Muscle layer of colon (tissue), 2 donors: ENCODE results near the gene TELO2.

Experiments used
- H3K27ac ChIP-seq: one replicate; pipeline ENCODE4 v1.7.0; 2013; ENCODE audit warnings: low read depth, mild to moderate bottlenecking, low read length, moderate library complexity
- H3K27me3 ChIP-seq, 2 donors: one replicate each; pipeline ENCODE4 v1.7.0; 2013; ENCODE audit warnings: low read length in 2 of 2, mild to moderate bottlenecking in 2 of 2; ENCODE audit not compliant: insufficient read depth in 2 of 2, control insufficient read depth in 1 of 2
- H3K36me3 ChIP-seq: one replicate; pipeline ENCODE4 v1.7.0; 2013; ENCODE audit warnings: mild to moderate bottlenecking, low read length; ENCODE audit not compliant: insufficient read depth
- H3K4me1 ChIP-seq: one replicate; pipeline ENCODE4 v1.7.0; 2013; ENCODE audit warnings: mild to moderate bottlenecking, low read length; ENCODE audit not compliant: insufficient read depth
- H3K4me3 ChIP-seq, 2 donors: one replicate each; pipeline ENCODE4 v1.7.0; 2013; ENCODE audit warnings: low read length in 2 of 2, low read depth in 1 of 2, mild to moderate bottlenecking in 1 of 2, moderate library complexity in 1 of 2
- H3K9ac ChIP-seq: one replicate; pipeline ENCODE4 v1.7.0; 2013; ENCODE audit warnings: low read length
- H3K9me3 ChIP-seq: one replicate; pipeline ENCODE4 v1.7.0; 2013; ENCODE audit warnings: mild to moderate bottlenecking, low read length
- donor health status: abdominal sarcoma.
- donor health status: Adenocarcinoma of cecum.

The TELO2 gene

GRCh38 chr16:1495211-1495888, 2.2 kb downstream of the TELO2 start:
- Histone ChIP-seq H3K27me3 (no peaks in the 10 kb centered on the region), H3K4me1 (peaks cover 21% of the 10 kb centered on the region), H3K4me3 (no peak overlapping the region), H3K9me3 (no peaks in the 10 kb centered on the region), H3K9ac (no peak overlapping the region), H3K27ac (no peak overlapping the region), H3K36me3 (peaks cover 19% of the 10 kb centered on the region)

DNA sequence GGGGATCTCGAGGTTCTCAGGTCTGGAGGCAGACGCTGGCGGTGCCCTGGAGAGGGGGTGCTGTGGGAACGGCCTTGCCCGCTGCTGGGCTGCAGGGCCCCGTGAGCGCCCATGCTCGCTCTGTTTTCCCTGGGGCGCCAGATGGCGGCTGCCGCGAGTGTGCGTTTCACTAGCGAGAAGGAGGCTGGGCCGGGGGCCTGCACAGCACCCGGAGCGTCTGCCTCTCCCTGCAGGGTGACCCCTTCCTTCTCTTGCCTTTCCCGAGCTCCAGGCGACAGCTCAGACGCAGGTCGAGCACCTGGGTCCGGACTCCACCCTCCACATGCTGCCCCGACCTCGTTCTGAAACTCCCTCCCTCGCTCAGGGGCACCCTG, 2.7 kb downstream of the TELO2 start:
- H3K9me3 ChIP-seq: no peaks in the 10 kb centered on the region
- H3K9ac ChIP-seq: no peak overlapping the region
- no peaks in the 10 kb centered on the region for H3K27me3 ChIP-seq
- H3K27ac ChIP-seq: no peak overlapping the region
- H3K36me3 ChIP-seq: peaks cover 20% of the 10 kb centered on the region
- H3K4me1 ChIP-seq: peaks cover 21% of the 10 kb centered on the region
- no peak overlapping the region for H3K4me3 ChIP-seq

DNA sequence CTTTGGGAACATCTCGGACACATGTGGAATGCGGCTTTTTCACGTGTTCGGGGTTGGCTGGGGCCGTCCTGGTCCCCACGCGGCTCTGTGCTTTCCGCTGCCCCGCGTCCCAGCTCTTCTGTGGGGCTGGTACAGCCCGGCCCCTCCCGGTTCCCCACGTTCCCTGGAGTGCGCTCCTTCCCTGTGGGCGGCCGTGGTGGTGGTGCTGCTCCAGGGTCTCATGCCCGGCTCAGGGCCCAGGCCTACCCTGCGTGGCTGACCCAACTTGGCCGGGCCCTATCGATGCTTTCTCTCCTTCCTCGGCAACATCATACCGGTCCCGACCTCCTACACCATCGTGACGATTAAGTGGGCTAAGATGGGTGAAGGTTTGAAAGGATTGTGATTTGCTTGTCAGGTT, 3.3 kb downstream of the TELO2 start:
- peaks cover 20% of the 10 kb centered on the region for H3K36me3 ChIP-seq
- peaks cover 21% of the 10 kb centered on the region for H3K4me1 ChIP-seq
- no peaks in the 10 kb centered on the region for H3K9me3 ChIP-seq
- H3K4me3 ChIP-seq: no peak overlapping the region
- no peak overlapping the region for H3K27ac ChIP-seq
- no peak overlapping the region for H3K9ac ChIP-seq
- no peaks in the 10 kb centered on the region for H3K27me3 ChIP-seq

DNA sequence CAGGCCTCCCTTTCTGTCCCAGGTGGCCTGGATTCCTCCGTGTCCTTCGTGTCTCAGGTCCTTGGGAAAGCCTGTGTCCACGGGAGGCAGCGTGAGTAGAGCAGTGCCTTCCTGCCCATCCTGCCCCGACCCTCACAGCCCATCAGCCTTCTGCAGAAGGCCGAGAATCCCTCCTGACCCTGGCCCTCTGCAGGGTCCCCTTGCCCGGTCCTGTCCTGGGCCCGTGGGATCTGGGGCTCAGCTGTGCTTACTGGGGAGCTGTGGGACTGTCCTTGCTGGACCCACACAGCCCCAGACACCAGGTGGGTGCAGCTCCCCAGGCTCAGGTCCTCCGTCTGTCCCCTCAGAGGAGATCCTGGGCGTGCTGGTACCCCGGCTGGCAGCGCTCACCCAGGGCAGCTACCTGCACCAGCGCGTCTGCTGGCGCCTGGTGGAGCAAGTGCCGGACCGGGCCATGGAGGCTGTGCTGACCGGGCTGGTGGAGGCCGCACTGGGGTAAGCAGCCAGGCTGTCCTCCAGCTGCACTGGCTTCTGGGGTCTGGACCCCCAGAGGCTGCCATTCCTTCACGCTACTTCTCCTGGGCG, 3.9 kb downstream of the TELO2 start:
- Histone ChIP-seq H3K36me3 (peaks cover 21% of the 10 kb centered on the region), H3K4me3 (no peak overlapping the region), H3K9me3 (no peaks in the 10 kb centered on the region), H3K27ac (no peak overlapping the region), H3K27me3 (no peaks in the 10 kb centered on the region), H3K9ac (no peak overlapping the region), H3K4me1 (peaks cover 21% of the 10 kb centered on the region)

- Histone ChIP-seq H3K36me3 (peaks cover 38% of the 10 kb centered on the region), H3K27me3 (no peaks in the 10 kb centered on the region), H3K27ac (no peak overlapping the region), H3K4me1 (peaks cover 11% of the 10 kb centered on the region), H3K9me3 (no peaks in the 10 kb centered on the region), H3K4me3 (no peak overlapping the region), H3K9ac (no peak overlapping the region)
Observed at GRCh38 chr16:1498899-1499676, 5.9 kb downstream of the TELO2 start.

GRCh38 chr16:1499756-1500464, 6.8 kb downstream of the TELO2 start:
- no peak overlapping the region for H3K27ac ChIP-seq
- no peak overlapping the region for H3K4me3 ChIP-seq
- peaks cover 2% of the 10 kb centered on the region for H3K4me1 ChIP-seq
- H3K9me3 ChIP-seq: no peaks in the 10 kb centered on the region
- H3K36me3 ChIP-seq: peaks cover 38% of the 10 kb centered on the region
- no peaks in the 10 kb centered on the region for H3K27me3 ChIP-seq
- H3K9ac ChIP-seq: no peak overlapping the region

DNA sequence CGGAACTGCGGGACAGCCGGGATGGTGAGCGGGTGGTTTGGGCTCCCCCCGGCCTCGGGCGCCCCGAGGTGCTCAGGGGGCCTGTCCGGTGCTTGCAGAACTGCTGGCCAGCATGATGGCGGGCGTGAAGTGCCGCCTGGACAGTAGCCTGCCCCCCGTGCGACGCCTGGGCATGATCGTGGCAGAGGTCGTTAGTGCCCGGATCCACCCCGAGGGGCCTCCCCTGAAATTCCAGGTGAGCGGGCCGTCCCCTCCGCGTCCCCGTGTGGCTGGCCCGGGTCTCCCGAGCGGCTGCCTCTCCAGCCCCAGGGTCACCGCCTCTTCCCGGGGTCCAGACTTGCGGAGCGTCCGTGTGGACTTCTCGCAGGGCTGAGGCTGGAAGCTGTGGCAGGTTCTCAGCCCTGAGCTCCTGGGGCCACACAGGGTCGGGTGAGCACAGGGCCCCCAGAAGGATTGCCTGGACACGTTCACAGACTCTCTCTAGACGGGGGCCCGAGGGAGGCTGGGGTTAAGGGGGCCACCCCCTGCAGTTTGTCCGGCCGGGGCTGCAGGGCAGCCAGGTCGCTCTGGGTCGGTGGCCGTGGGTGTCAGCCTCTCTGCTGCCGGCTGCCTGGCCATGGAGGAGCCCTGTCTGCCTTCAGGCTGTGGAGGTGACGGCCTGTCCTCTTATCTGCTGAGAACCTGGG, 7.4 kb downstream of the TELO2 start:
- Histone ChIP-seq H3K4me1 (no peaks in the 10 kb centered on the region), H3K9me3 (no peaks in the 10 kb centered on the region), H3K36me3 (peaks cover 38% of the 10 kb centered on the region)

GRCh38 chr16:1501630-1502029, 8.5 kb downstream of the TELO2 start:
- H3K4me3 ChIP-seq: no peak overlapping the region
- H3K4me1 ChIP-seq: no peaks in the 10 kb centered on the region
- H3K27me3 ChIP-seq: no peaks in the 10 kb centered on the region
- H3K27ac ChIP-seq: no peak overlapping the region
- H3K36me3 ChIP-seq: peaks cover 35% of the 10 kb centered on the region
- no peak overlapping the region for H3K9ac ChIP-seq
- H3K9me3 ChIP-seq: no peaks in the 10 kb centered on the region

More for the DNA sequence above, 7.4 kb downstream of the TELO2 start:
- Histone ChIP-seq H3K4me3 (no peak overlapping the region), H3K27me3 (no peaks in the 10 kb centered on the region), H3K9ac (no peak overlapping the region), H3K27ac (no peak overlapping the region)

DNA sequence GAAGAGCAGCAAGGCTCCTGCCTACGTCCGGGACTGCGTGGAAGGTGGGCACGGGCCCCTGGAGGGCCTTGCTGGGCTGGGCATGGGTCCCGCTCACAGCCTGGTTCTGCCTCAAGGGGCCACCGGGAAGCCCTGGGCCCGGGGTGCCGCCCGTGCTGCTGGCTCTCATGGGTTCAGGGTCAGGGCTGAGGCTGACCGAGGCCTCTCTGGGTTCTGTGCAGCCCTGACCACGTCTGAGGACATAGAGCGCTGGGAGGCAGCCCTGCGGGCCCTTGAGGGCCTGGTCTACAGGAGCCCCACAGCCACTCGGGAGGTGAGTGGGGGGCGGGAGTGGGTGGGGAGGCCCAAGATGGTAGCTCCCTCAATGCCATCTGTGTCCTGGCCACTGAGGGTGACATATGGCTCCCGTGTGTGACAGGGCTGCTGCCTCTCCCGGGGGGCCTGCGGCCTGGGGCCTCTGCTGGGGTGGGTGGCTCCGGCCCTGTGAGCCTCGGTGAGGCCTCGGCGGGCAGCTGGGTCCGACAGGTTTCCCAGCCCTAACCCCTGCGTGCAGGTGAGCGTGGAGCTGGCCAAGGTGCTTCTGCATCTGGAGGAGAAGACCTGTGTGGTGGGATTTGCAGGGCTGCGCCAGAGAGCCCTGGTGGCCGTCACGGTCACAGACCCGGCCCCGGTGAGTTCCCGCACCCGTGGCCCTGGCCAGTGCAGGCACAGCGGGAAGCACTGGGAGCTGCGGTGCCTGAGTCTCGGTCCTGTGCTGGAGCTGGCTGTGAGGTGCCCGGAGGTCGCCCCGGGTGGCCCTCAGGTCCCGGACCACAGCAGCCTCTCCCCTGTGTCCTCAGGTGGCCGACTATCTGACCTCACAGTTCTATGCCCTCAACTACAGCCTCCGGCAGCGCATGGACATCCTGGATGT, 9.2 kb downstream of the TELO2 start:
- no peaks in the 10 kb centered on the region for H3K4me1 ChIP-seq
- H3K27me3 ChIP-seq: no peaks in the 10 kb centered on the region
- no peak overlapping the region for H3K4me3 ChIP-seq
- peaks cover 30% of the 10 kb centered on the region for H3K36me3 ChIP-seq
- H3K27ac ChIP-seq: no peak overlapping the region
- H3K9me3 ChIP-seq: no peaks in the 10 kb centered on the region
- H3K9ac ChIP-seq: no peak overlapping the region

DNA sequence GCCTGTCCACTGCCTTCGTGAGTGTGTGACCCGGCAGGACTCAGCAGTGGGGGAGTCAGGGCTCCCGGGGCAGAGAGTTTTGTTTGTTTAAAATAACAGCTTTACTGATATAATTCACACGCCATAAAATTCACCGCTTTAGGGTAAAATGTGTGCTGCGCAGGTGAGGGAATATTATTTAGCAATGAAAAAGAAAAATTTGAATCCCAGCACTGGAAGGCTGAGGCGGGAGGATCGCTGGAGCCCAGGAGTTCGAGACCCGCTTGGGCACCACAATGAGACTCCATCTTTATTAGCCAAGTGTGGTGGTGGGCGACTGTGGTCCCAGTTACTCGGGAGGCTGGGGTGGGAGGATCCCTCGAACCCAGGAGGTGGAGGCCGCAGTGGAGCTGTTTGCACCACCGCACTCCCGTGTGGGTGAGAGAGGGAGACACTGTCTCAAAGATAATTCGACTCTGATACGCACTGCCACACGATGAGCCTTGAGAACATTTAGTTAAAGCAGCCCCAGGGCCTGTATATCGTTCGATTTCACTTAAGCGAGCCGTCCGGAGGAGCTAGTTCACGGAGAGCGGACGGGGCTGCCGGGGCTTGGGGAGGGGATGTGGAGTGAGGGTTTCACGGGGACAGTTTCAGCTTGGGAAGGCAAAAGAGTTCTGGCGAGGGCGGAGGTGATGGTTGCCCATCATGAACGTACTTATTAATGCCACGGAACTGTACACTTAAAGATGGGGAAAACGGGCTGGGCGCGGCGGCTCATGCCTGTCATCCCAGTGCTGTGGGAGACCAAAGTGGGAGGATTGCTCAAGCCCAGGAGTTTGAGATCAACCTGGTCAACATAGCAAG, 10.2 kb downstream of the TELO2 start:
- Histone ChIP-seq H3K4me1 (no peaks in the 10 kb centered on the region), H3K9ac (no peak overlapping the region), H3K27me3 (no peaks in the 10 kb centered on the region), H3K4me3 (no peak overlapping the region), H3K9me3 (no peaks in the 10 kb centered on the region), H3K36me3 (peaks cover 27% of the 10 kb centered on the region), H3K27ac (no peak overlapping the region)
